C4-2B (cell line): ENCODE results near the gene DTNA.

Experiments
- H3K27ac ChIP-seq: fragments of 450-650 bp; 2 replicates; pipeline ENCODE4 v1.5.1; 2017
- ZFX ChIP-seq: fragments of 450-650 bp; IDR thresholded peaks from 2 replicates; pipeline ENCODE4 v1.6.1; 2017
- TF ChIP-seq, protein P1 (sequence below): fragments of 450-650 bp; conservative IDR thresholded peaks from 2 replicates; pipeline ENCODE4 v1.5.1; 2017; ENCODE audit warnings: mild to moderate bottlenecking

DTNA gene

DNA sequence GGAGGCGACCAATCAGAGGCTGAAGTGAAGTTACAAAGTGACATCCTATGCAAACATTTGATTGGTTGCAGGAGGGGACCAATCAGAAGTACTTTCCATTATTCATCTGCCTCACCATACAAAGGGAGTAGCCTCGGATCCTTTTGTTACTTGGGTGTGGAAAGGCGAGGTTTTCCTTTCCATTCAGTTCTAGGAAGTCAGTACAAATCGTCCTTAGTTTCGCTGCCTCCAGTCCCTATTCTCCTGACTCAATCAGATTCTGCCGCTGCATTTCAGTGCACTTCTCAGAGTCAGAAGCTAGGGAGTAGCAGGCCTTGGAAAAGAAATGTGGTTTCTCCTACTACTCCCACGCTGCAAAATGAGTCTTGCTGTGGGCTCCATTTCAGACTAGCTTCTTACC lies 149.4 kb downstream of the DTNA start:
- no peak overlapping the region for H3K27ac ChIP-seq
- no peak for TF ChIP-seq ZFX
- TF ChIP-seq, protein P1, sequence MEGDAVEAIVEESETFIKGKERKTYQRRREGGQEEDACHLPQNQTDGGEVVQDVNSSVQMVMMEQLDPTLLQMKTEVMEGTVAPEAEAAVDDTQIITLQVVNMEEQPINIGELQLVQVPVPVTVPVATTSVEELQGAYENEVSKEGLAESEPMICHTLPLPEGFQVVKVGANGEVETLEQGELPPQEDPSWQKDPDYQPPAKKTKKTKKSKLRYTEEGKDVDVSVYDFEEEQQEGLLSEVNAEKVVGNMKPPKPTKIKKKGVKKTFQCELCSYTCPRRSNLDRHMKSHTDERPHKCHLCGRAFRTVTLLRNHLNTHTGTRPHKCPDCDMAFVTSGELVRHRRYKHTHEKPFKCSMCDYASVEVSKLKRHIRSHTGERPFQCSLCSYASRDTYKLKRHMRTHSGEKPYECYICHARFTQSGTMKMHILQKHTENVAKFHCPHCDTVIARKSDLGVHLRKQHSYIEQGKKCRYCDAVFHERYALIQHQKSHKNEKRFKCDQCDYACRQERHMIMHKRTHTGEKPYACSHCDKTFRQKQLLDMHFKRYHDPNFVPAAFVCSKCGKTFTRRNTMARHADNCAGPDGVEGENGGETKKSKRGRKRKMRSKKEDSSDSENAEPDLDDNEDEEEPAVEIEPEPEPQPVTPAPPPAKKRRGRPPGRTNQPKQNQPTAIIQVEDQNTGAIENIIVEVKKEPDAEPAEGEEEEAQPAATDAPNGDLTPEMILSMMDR, result no peak

- TF ChIP-seq ZFX, result no peak
- TF ChIP-seq, protein P1, result no peak
Observed at GRCh38 chr18:34862561-34862960, 152.5 kb downstream of the DTNA start.

GRCh38 chr18:34863702-34864101 lies 153.6 kb downstream of the DTNA start:
- TF ChIP-seq, protein P1, result no peak
- TF ChIP-seq ZFX, result no peak
- H3K27ac ChIP-seq, result no peak overlapping the region

More at GRCh38 chr18:34862561-34862960, 152.5 kb downstream of the DTNA start:
- no peak overlapping the region for H3K27ac ChIP-seq

GRCh38 chr18:34864836-34865497 lies 154.9 kb downstream of the DTNA start:
- no peak overlapping the region for H3K27ac ChIP-seq
- TF ChIP-seq ZFX, result no peak
- TF ChIP-seq, protein P1, result no peak

- no peak overlapping the region for H3K27ac ChIP-seq
- TF ChIP-seq ZFX, result no peak
- TF ChIP-seq, protein P1, result no peak
Observed at GRCh38 chr18:34866310-34866709, 156.2 kb downstream of the DTNA start.

GRCh38 chr18:34866739-34867138 lies 156.6 kb downstream of the DTNA start:
- no peak for TF ChIP-seq ZFX
- TF ChIP-seq, protein P1, result peak; percentile 52

DNA sequence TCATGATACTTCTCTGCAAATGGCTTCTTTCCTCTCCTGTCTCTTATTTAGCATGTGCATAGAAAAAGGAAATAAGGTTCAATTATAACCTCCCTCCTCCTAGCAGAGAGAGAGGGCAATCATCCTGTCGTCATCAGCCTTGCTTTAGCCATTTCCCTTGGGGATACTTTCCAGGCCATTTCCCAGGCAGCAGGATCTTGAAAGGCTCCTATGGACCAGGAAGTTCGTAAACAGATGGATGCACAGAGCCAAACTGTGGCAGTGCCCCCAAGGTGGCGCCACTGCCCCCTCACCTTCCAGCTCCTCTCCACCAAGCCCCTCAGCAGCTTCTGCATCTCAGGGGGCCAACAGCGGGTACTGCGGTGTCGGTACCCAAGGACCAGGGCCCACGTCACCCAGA lies 157.4 kb downstream of the DTNA start:
- H3K27ac ChIP-seq, result no peak overlapping the region
- TF ChIP-seq ZFX, result no peak
- TF ChIP-seq, protein P1, result no peak; the same call in 1 of the 2 replicates

More at GRCh38 chr18:34866739-34867138, 156.6 kb downstream of the DTNA start:
- no peak overlapping the region for H3K27ac ChIP-seq
